ENCODE data around the gene NEDD8. TPM values are rescaled to one million over a fixed set of nuclear protein-coding genes. Genes with fewer than 3 reads are reported as not detected.

Gene NEDD8
- 104 and 115 TPM in 2 replicates for total RNA-seq

GRCh38 chr14:24232121-24232644 lies at the start of gene NEDD8:
Gene NEDD8 (minus strand): TSS chr14:24232367. CDS start chr14:24232267, 100 bp downstream.

GRCh38 chr14:24271134-24271833 lies 39.1 kb upstream of the NEDD8 start, which contains the start of gene RABGGTA:
Gene RABGGTA (minus strand): TSS chr14:24271597. CDS start chr14:24271115, 482 bp downstream.

DNA sequence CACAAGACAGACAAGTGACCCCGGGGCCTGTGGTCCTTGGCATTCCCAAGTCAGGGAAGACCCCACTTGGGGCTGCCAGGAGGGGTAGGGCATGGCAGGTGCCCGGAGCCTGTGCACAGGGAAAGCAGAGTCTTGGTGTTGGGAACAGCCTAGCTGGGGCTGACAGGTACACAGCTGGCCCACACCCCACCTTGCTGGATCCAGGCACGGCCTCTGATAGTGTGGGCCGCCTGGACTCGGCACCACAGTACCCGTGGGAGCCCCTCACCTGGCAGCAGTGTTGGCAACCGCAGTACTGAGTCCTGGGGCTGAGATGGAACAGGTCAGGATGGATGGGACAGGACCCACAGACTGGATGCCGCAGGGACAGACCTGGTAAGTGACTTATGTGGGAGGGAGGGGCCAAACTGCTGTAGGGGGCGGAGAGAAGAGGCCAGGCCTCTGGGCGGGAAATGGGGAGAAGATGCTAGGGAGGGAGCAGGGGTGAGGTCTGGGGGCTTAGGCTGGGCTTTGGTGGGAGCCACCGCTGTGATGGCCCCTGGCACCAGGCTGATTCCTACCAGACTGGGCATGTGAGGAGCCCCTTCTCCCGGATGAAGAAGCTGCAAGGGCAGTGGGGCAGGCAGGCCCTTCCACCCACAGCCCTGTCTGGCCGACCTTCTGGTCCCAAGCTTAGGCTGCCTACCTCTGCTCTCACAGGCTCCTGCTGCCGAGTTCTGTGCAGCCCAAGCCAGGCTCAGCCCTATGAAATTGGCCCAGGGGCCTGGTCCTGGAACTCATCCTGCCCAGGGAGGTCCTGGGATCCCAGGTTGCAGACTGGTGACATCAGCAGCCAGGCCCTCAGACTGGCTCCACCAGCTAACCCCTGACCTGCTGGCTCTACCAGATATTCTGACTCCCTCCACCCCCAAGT lies 30.9 kb upstream of the NEDD8 start, which contains the start of gene TGM1:
TSS of gene TGM1 (minus strand) at position 357 of the 913 bp plus-strand sequence. CDS start 825 bp downstream, outside the sequence.

DNA sequence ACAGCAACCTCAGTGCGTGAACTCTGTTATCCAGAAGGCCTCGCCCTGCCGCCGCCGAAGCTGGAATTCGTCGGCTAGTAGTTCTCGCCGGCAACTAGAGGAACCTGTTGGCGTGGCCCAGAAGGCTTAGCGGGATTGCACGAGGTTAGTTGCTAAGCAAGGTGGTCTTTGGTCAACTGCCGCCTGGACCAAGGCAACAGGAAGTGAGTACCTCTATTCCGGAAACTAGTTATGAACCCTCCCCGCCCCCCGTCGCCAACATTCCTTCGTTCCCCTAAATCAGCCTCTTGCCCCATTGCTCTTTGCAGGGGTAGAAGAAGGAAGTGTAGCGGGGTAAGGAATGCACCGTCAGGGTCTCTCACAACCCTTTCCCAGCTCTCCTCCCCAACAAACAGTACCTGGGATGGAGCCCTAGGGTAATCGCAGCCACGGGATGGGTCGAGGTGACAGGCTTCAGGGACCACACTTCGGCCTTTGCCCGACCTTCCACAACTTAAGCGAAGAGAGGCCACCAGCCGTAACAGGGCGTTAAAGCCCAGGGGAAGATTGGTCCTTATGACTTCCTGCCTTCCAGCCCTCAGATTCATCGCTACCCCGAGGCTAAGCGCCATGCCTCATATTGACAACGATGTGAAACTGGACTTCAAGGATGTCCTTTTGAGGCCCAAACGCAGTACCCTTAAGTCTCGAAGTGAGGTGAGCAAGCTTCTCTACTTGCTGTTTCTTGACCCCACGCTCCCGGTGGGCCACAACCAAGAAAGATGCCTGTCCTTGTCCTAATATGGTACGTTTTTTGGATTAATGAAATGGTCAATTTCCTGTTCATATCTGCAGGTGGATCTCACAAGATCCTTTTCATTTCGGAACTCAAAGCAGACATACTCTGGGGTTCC lies 724 bp upstream of the NEDD8 start, which contains the start of gene GMPR2:
TSS of gene GMPR2 (plus strand) at position 285 of the 893 bp plus-strand sequence. CDS start at position 610, 325 bp downstream.

GRCh38 chr14:24215495-24216344 lies 16.4 kb downstream of the NEDD8 start, which contains the start of gene MDP1:
Gene MDP1 (minus strand): TSS chr14:24216066. CDS start chr14:24215955, 111 bp downstream.

GRCh38 chr14:24212924-24213865 lies 19.0 kb downstream of the NEDD8 start, which contains the start of gene CHMP4A:
Gene CHMP4A (minus strand): TSS chr14:24213488. CDS start chr14:24213439, 49 bp downstream.

GRCh38 chr14:24195186-24196070 lies 36.7 kb downstream of the NEDD8 start, which contains the start of gene TM9SF1:
Gene TM9SF1 (minus strand): TSS chr14:24195441. CDS start chr14:24195019, 422 bp downstream.

GRCh38 chr14:24188251-24189058 lies 43.7 kb downstream of the NEDD8 start, which contains the start of gene IPO4:
Gene IPO4 (minus strand): TSS chr14:24188816. CDS start chr14:24188787, 29 bp downstream.

DNA sequence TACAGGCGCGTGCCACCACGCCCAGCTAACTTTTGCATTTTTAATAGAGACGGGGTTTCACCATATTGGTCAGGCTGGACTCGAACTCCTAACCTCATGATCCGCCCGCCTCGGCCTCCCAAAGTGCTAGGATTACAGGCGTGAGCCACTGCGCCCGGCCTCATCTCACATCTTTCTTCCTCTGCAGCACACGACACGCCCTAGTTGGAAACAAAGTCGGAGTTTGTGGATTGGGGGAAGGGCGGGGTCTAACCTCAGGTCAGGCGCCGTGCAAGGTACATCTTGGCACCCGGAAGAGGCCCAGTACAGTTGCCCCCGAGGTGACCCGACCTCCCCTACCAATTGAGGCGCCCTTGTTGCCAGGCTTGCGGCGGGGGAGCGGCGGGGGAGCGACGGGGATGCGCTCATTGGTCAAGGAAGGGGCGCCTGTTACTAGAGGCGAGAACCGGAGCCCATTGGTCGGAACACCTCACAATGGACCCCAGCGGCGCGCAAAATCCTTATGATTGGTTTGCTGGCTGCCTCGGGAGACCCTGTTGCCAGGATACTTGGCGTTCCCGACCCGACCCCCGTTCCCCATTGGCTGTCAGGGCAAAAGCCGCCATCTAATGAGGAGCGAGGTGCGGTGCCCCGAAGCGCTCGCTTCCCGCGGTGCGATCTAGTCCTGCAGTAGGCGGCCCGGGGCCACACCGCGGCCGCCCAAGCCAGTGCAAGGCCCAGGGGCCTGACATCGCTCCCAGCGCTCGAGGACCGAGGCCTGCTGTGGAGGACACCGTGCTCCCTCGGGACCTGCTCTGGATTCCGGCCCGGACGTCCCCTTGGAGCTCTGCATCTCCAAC lies 60.5 kb downstream of the NEDD8 start, which contains the start of gene REC8:
TSS of gene REC8 (plus strand) at position 659 of the 839 bp plus-strand sequence. CDS start 473 bp downstream, outside the sequence.

Small RNAs within 50 kb of the gene (small RNA-seq; reads per million reads assigned to genes)
- gene AL136295.4 (not detected), gene CHMP4A (not detected), gene IPO4 (not detected), gene MDP1 (not detected)

Other genes starting within 250 kb of the NEDD8 start
- gene DHRS4L2, start 243.4 kb downstream of the NEDD8 start, total RNA-seq, result 9.3 and 12.0 TPM in 2 replicates
- gene CARMIL3, start 180.4 kb downstream of the NEDD8 start, total RNA-seq, result 0.22 and 0.52 TPM in 2 replicates
- gene CPNE6, start 160.8 kb downstream of the NEDD8 start, total RNA-seq, result under 0.01 TPM in 1 of 2 replicates, not detected in the other
- 26.2 and 33.6 TPM in 2 replicates for gene PCK2, start 138.1 kb downstream of the NEDD8 start, total RNA-seq
- gene DCAF11, start 117.6 kb downstream of the NEDD8 start, total RNA-seq, result 53.7 and 56.6 TPM in 2 replicates
- gene NRL, start 117.4 kb downstream of the NEDD8 start, total RNA-seq, result 0.76 and 1.4 TPM in 2 replicates
- 0.26 and 0.32 TPM in 2 replicates for gene FITM1, start 101.7 kb downstream of the NEDD8 start, total RNA-seq
- 104 and 119 TPM in 2 replicates for gene PSME1, start 96.2 kb downstream of the NEDD8 start, total RNA-seq
- 9.5 and 11.9 TPM in 2 replicates for gene EMC9, start 90.8 kb downstream of the NEDD8 start, total RNA-seq
- 73.3 and 80.2 TPM in 2 replicates for gene PSME2, start 85.8 kb downstream of the NEDD8 start, total RNA-seq
- gene RNF31, start 84.9 kb downstream of the NEDD8 start, total RNA-seq, result 28.9 and 37.8 TPM in 2 replicates
- 76.1 and 78.0 TPM in 2 replicates for gene IRF9, start 71.1 kb downstream of the NEDD8 start, total RNA-seq
- gene REC8, start 60.3 kb downstream of the NEDD8 start, total RNA-seq, result 1.3 and 1.8 TPM in 2 replicates
- gene IPO4, start 43.6 kb downstream of the NEDD8 start, total RNA-seq, result 33.1 and 35.9 TPM in 2 replicates
- gene TM9SF1, start 36.9 kb downstream of the NEDD8 start, total RNA-seq, result 71.9 and 83.6 TPM in 2 replicates
- 0.13 and 0.43 TPM in 2 replicates for gene TSSK4, start 26.7 kb downstream of the NEDD8 start, total RNA-seq
- gene CHMP4A, start 18.9 kb downstream of the NEDD8 start, total RNA-seq, result 35.3 and 35.8 TPM in 2 replicates
- 18.8 and 21.6 TPM in 2 replicates for gene MDP1, start 16.3 kb downstream of the NEDD8 start, total RNA-seq
- gene GMPR2, start 562 bp upstream of the NEDD8 start, total RNA-seq, result 80.2 and 87.7 TPM in 2 replicates
- gene TINF2, start 10.3 kb upstream of the NEDD8 start, total RNA-seq, result 44.1 and 50.3 TPM in 2 replicates
- gene TGM1, start 30.8 kb upstream of the NEDD8 start, total RNA-seq, result 1.1 and 1.6 TPM in 2 replicates
- gene RABGGTA, start 39.2 kb upstream of the NEDD8 start, total RNA-seq, result 14.9 and 17.9 TPM in 2 replicates
- gene DHRS1, start 67.4 kb upstream of the NEDD8 start, total RNA-seq, result 11.9 and 12.6 TPM in 2 replicates
- 15.8 and 17.8 TPM in 2 replicates for gene NOP9, start 67.5 kb upstream of the NEDD8 start, total RNA-seq
- gene CIDEB, start 75.6 kb upstream of the NEDD8 start, total RNA-seq, result 6.4 and 7.2 TPM in 2 replicates
- 3.5 and 5.5 TPM in 2 replicates for gene LTB4R2, start 77.8 kb upstream of the NEDD8 start, total RNA-seq
- gene LTB4R, start 79.1 kb upstream of the NEDD8 start, total RNA-seq, result 1.9 and 2.4 TPM in 2 replicates
- gene ADCY4, start 102.7 kb upstream of the NEDD8 start, total RNA-seq, result 99.4 and 106 TPM in 2 replicates
- 180 and 256 TPM in 2 replicates for gene RIPK3, start 107.6 kb upstream of the NEDD8 start, total RNA-seq
- 202 and 302 TPM in 2 replicates for gene NFATC4, start 135.8 kb upstream of the NEDD8 start, total RNA-seq
- gene NYNRIN, start 166.6 kb upstream of the NEDD8 start, total RNA-seq, result 14.0 and 14.4 TPM in 2 replicates
- gene CBLN3, start 197.3 kb upstream of the NEDD8 start, total RNA-seq, result 6.1 and 7.5 TPM in 2 replicates
- gene KHNYN, start 197.6 kb upstream of the NEDD8 start, total RNA-seq, result 51.0 and 53.6 TPM in 2 replicates
- gene SDR39U1, start 210.4 kb upstream of the NEDD8 start, total RNA-seq, result 13.4 and 15.2 TPM in 2 replicates

All from articular chondrocyte of knee joint (primary cell).